ENCODE measurements around the gene DLGAP1.

DNA sequence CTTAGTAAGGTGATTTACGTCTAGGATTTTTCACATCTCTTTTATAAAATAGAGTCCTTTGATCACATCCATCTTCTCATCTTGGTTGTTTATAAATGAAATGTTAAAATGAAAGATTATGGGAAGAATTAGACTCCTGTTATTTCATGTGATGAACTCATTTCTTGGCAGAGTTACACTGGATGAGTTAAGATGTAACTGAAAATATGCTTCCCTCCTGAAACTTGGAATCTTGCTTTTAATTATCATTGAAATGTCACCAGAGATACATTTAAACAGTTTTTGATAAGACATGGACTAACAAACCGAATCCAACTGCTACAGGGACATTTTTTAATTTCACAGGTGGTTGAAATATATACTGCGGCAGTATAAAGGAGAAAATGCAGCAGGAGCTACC is 274.0 kb downstream of the DLGAP1 start:
- TF ChIP-seq SMYD3 (CRISPR knock-in tag; IDR thresholded peaks at IDR 0.05): no peak
- no peak for TF ChIP-seq GRHL1 (CRISPR knock-in tag; conservative IDR thresholded peaks at IDR 0.05)
- TF ChIP-seq JUN (CRISPR knock-in tag; IDR thresholded peaks at IDR 0.05): no peak
- TF ChIP-seq TAF1 (CRISPR knock-in tag; IDR thresholded peaks at IDR 0.05): no peak
- no peak for TF ChIP-seq SIN3B (IDR thresholded peaks at IDR 0.05; ENCODE audit: low read length)
- TF ChIP-seq, protein P1, sequence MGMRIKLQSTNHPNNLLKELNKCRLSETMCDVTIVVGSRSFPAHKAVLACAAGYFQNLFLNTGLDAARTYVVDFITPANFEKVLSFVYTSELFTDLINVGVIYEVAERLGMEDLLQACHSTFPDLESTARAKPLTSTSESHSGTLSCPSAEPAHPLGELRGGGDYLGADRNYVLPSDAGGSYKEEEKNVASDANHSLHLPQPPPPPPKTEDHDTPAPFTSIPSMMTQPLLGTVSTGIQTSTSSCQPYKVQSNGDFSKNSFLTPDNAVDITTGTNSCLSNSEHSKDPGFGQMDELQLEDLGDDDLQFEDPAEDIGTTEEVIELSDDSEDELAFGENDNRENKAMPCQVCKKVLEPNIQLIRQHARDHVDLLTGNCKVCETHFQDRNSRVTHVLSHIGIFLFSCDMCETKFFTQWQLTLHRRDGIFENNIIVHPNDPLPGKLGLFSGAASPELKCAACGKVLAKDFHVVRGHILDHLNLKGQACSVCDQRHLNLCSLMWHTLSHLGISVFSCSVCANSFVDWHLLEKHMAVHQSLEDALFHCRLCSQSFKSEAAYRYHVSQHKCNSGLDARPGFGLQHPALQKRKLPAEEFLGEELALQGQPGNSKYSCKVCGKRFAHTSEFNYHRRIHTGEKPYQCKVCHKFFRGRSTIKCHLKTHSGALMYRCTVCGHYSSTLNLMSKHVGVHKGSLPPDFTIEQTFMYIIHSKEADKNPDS (CRISPR knock-in tag; IDR thresholded peaks at IDR 0.05): no peak
- TF ChIP-seq RELA (CRISPR knock-in tag; IDR thresholded peaks at IDR 0.05): no peak
- no peak for TF ChIP-seq BRCA1 (CRISPR knock-in tag; IDR thresholded peaks at IDR 0.05)
- TF ChIP-seq CBX5 (CRISPR knock-in tag; IDR thresholded peaks at IDR 0.05; ENCODE audit: borderline replicate concordance): no peak
- TF ChIP-seq, protein P2, sequence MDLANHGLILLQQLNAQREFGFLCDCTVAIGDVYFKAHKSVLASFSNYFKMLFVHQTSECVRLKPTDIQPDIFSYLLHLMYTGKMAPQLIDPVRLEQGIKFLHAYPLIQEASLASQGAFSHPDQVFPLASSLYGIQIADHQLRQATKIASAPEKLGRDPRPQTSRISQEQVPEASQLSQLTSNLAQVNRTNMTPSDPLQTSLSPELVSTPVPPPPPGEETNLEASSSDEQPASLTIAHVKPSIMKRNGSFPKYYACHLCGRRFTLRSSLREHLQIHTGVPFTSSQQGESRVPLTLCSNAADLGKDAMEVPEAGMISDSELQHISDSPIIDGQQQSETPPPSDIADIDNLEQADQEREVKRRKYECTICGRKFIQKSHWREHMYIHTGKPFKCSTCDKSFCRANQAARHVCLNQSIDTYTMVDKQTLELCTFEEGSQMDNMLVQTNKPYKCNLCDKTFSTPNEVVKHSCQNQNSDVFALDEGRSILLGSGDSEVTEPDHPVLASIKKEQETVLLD (CRISPR knock-in tag; IDR thresholded peaks at IDR 0.05; ENCODE audit: low read depth): no peak

Measured in HepG2 (cell line).